H9 (cell line): Measurements from ENCODE around the gene SOX18. TPM values are rescaled to one million over a fixed set of nuclear protein-coding genes. Genes with fewer than 3 reads are reported as not detected.

ENCODE experiments used
- DNase-seq: peaks from one replicate; pipeline ENCODE4 v3.0.0-alpha.2; 2017
- H2AFZ ChIP-seq: one replicate; pipeline ENCODE4 v1.6.1; 2013; ENCODE audit warnings: mild to moderate bottlenecking, low read length, control low read depth, moderate library complexity
- H2AK5ac ChIP-seq: 2 replicates; pipeline ENCODE4 v1.6.1; 2013; ENCODE audit warnings: low read length, control low read depth, mixed read lengths; ENCODE audit not compliant: insufficient read length
- H2BK120ac ChIP-seq: one replicate; pipeline ENCODE4 v1.6.1; 2013; ENCODE audit warnings: low read depth, mild to moderate bottlenecking, low read length, control low read depth, inconsistent platforms; ENCODE audit not compliant: poor library complexity, severe bottlenecking
- H2BK12ac ChIP-seq: 2 replicates; pipeline ENCODE4 v1.6.1; 2013; ENCODE audit warnings: low read length, control low read depth, mixed read lengths, low read depth; ENCODE audit not compliant: insufficient read length
- H2BK15ac ChIP-seq: 2 replicates; pipeline ENCODE4 v1.6.1; 2013; ENCODE audit warnings: low read depth, low read length, control low read depth
- H2BK20ac ChIP-seq: one replicate; pipeline ENCODE4 v1.6.1; 2013; ENCODE audit warnings: low read depth, mild to moderate bottlenecking, low read length, control low read depth, inconsistent platforms; ENCODE audit not compliant: poor library complexity, severe bottlenecking
- H2BK5ac ChIP-seq: 2 replicates; pipeline ENCODE4 v1.6.1; 2013; ENCODE audit warnings: low read length, control low read depth, mixed read lengths; ENCODE audit not compliant: insufficient read length
- H3K14ac ChIP-seq: 2 replicates; pipeline ENCODE4 v1.6.1; 2013; ENCODE audit warnings: low read length, control low read depth; ENCODE audit not compliant: insufficient read depth
- H3K18ac ChIP-seq: 2 replicates; pipeline ENCODE4 v1.6.1; 2013; ENCODE audit warnings: low read depth, mild to moderate bottlenecking, mixed read lengths, low read length, control low read depth; ENCODE audit not compliant: insufficient read length
- H3K23ac ChIP-seq: 2 replicates; pipeline ENCODE4 v1.6.1; 2013; ENCODE audit warnings: low read length, control low read depth, mixed read lengths, low read depth; ENCODE audit not compliant: insufficient read length
- H3K23me2 ChIP-seq: 2 replicates; pipeline ENCODE4 v1.6.1; 2013; ENCODE audit warnings: low read depth, mild to moderate bottlenecking, mixed read lengths, low read length, control low read depth; ENCODE audit not compliant: insufficient read length, poor library complexity, severe bottlenecking
- H3K27ac ChIP-seq: 2 replicates; pipeline ENCODE4 v1.5.1; 2013; ENCODE audit warnings: low read length, control low read depth, mixed read lengths, low read depth; ENCODE audit not compliant: insufficient read length
- H3K27me3 ChIP-seq: 2 replicates; pipeline ENCODE4 v1.6.1; 2013; ENCODE audit warnings: low read length, control low read depth, inconsistent platforms; ENCODE audit not compliant: insufficient read depth
- H3K4ac ChIP-seq: 2 replicates; pipeline ENCODE4 v1.6.1; 2013; ENCODE audit warnings: low read depth, mild to moderate bottlenecking, control low read depth, inconsistent platforms, low read length, moderate library complexity
- H3K4me1 ChIP-seq: 2 replicates; pipeline ENCODE4 v1.6.1; 2013; ENCODE audit warnings: low read length, control low read depth, inconsistent platforms; ENCODE audit not compliant: insufficient read depth
- H3K4me2 ChIP-seq: 2 replicates; pipeline ENCODE4 v1.6.1; 2013; ENCODE audit warnings: low read length, control low read depth, mixed read lengths; ENCODE audit not compliant: insufficient read length, insufficient read depth
- H3K56ac ChIP-seq: 2 replicates; pipeline ENCODE4 v1.6.1; 2013; ENCODE audit warnings: low read depth, mild to moderate bottlenecking, mixed read lengths, low read length, control low read depth; ENCODE audit not compliant: insufficient read length
- H3K79me1 ChIP-seq: 2 replicates; pipeline ENCODE4 v1.6.1; 2013; ENCODE audit warnings: low read depth, mild to moderate bottlenecking, moderate library complexity, low read length, control low read depth, inconsistent platforms; ENCODE audit not compliant: insufficient read depth, poor library complexity, severe bottlenecking
- H3K79me2 ChIP-seq: 2 replicates; pipeline ENCODE4 v1.6.1; 2013; ENCODE audit warnings: low read length, control low read depth, inconsistent platforms; ENCODE audit not compliant: insufficient read depth
- H3K9ac ChIP-seq: 2 replicates; pipeline ENCODE4 v1.6.1; 2013; ENCODE audit warnings: low read length, control low read depth, mixed read lengths; ENCODE audit not compliant: insufficient read length; ENCODE audit errors: extremely low read depth
- H3K9me3 ChIP-seq: one replicate; pipeline ENCODE4 v1.6.1; 2013; ENCODE audit warnings: low read depth, low read length, inconsistent platforms; ENCODE audit not compliant: control insufficient read depth
- H3T11ph ChIP-seq: one replicate; pipeline ENCODE4 v1.6.1; 2013; ENCODE audit warnings: mild to moderate bottlenecking, low read length, control low read depth, inconsistent platforms
- H4K20me1 ChIP-seq: one replicate; pipeline ENCODE4 v1.6.1; 2013; ENCODE audit not compliant: control insufficient read depth, insufficient read length, insufficient read depth
- H4K5ac ChIP-seq: 2 replicates; pipeline ENCODE4 v1.6.1; 2013; ENCODE audit warnings: low read depth, mild to moderate bottlenecking, mixed read lengths, low read length, control low read depth; ENCODE audit not compliant: insufficient read length
- H4K8ac ChIP-seq: replicated peaks from 2 replicates; pipeline ENCODE4 v1.6.1; 2013; ENCODE audit warnings: low read length, control low read depth, mixed read lengths, low read depth; ENCODE audit not compliant: insufficient read length
- H4K91ac ChIP-seq: 2 replicates; pipeline ENCODE4 v1.6.1; 2013; ENCODE audit warnings: low read depth, mild to moderate bottlenecking, moderate library complexity, mixed read lengths, low read length, control low read depth; ENCODE audit not compliant: insufficient read length
- H3K27ac Mint-ChIP-seq, 3 experiments: 2 replicates in 2 of 3; 3 replicates in 1 of 3; pipeline ENCODE4 v1.8.0; 2020 to 2021; ENCODE audit warnings: mixed read lengths in 3 of 3, mild to moderate bottlenecking in 1 of 3, moderate library complexity in 1 of 3
- H3K27me3 Mint-ChIP-seq: 2 replicates; pipeline ENCODE4 v1.8.0; 2021; ENCODE audit warnings: low read depth, mild to moderate bottlenecking, moderate library complexity, mixed read lengths
- H3K36me3 Mint-ChIP-seq, 3 experiments: 2 replicates in 2 of 3; 3 replicates in 1 of 3; pipeline ENCODE4 v1.8.0; 2020 to 2021; ENCODE audit warnings: low read depth in 3 of 3, mixed read lengths in 3 of 3; ENCODE audit not compliant: insufficient read depth in 1 of 3
- H3K4me1 Mint-ChIP-seq, 2 experiments: 2 replicates each; pipeline ENCODE4 v1.8.0; 2020; ENCODE audit warnings: mixed read lengths in 2 of 2
- H3K4me3 Mint-ChIP-seq, 2 experiments: 2 replicates in 1 of 2; 3 replicates in 1 of 2; pipeline ENCODE4 v1.8.0; 2020 to 2021; ENCODE audit warnings: mild to moderate bottlenecking in 2 of 2, mixed read lengths in 2 of 2, moderate library complexity in 1 of 2
- H3K9me3 Mint-ChIP-seq, 2 experiments: 2 replicates in 1 of 2; 3 replicates in 1 of 2; pipeline ENCODE4 v1.8.0; 2020; ENCODE audit warnings: mild to moderate bottlenecking in 2 of 2, mixed read lengths in 2 of 2, moderate library complexity in 1 of 2
- WGBS: extraction: QIAGEN DNeasy Blood & Tissue Kit; methylation state at CpG from one replicate; pipeline ENCODE4 v1.1.7; 2013; ENCODE audit warnings: missing lambda C conversion rate, low lambda C conversion rate, mixed read lengths; ENCODE audit not compliant: insufficient read length; ENCODE audit errors: extremely low coverage; 5-methylcytosine and 5-hydroxymethylcytosine counted together
- total RNA-seq: library from RNA; stranded (reverse); gene quantifications from 2 replicates; pipeline ENCODE4 v1.2.1, GENCODE V29; 2021
- TF ChIP-seq, protein P1 (sequence below): fragments of 200-600 bp; sonication (generic); conservative IDR thresholded peaks from 3 replicates; pipeline ENCODE4 v1.8.0; 2021; ENCODE audit warnings: antibody characterized with exemption, mild to moderate bottlenecking

The SOX18 gene
- total RNA-seq, 1 experiment from 2014 or later = 2.0 TPM

DNA sequence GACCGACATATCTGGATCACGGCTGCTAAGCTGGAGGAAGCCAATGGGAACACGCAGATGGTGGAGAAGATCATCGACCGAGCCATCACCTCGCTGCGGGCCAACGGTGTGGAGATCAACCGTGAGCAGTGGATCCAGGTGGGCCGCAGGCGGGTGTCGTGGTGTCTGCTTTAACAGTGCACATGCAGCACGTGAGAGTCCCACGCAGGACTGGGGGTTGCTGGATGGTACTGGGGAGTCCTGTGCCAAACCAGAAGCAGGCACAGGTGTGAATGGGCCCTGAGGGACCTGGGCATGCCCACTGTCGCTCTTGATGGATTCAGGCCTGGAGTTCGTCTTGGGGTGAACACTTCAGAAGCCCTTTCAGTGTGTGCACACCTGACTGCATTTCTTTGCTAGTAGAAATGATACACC lies 38.1 kb downstream of the SOX18 start:
- H3K27me3 Mint-ChIP-seq = no peaks in the 10 kb centered on the region
- Histone ChIP-seq H2BK5ac (no peak overlapping the region), H3K18ac (no peak overlapping the region), H2BK20ac (no peak overlapping the region), H3K4me2 (no peak overlapping the region), H3K79me1 (peaks cover 4% of the 10 kb centered on the region), H2AK5ac (no peak overlapping the region), H2AFZ (no peak overlapping the region), H4K5ac (no peak overlapping the region), H4K91ac (no peak overlapping the region), H3K23ac (no peak overlapping the region), H3K79me2 (no peaks in the 10 kb centered on the region), H3K9ac (no peak overlapping the region), H3K56ac (no peak overlapping the region), H2BK15ac (no peak overlapping the region), H3K9me3 (no peaks in the 10 kb centered on the region), H2BK12ac (no peak overlapping the region), H3K23me2 (no peaks in the 10 kb centered on the region), H3T11ph (no peak overlapping the region), H3K14ac (no peak overlapping the region), H2BK120ac (no peak overlapping the region), H3K4ac (no peak overlapping the region), H4K8ac (no peak overlapping the region), H3K27me3 (no peaks in the 10 kb centered on the region), H4K20me1 (no peaks in the 10 kb centered on the region), H3K27ac (no peak overlapping the region), H3K4me1 (no peaks in the 10 kb centered on the region)
- no CpG with 5 or more reads among the region's 16 CpGs for WGBS
- no peaks in the 10 kb centered on the region for H3K4me1 Mint-ChIP-seq
- TF ChIP-seq, protein P1, sequence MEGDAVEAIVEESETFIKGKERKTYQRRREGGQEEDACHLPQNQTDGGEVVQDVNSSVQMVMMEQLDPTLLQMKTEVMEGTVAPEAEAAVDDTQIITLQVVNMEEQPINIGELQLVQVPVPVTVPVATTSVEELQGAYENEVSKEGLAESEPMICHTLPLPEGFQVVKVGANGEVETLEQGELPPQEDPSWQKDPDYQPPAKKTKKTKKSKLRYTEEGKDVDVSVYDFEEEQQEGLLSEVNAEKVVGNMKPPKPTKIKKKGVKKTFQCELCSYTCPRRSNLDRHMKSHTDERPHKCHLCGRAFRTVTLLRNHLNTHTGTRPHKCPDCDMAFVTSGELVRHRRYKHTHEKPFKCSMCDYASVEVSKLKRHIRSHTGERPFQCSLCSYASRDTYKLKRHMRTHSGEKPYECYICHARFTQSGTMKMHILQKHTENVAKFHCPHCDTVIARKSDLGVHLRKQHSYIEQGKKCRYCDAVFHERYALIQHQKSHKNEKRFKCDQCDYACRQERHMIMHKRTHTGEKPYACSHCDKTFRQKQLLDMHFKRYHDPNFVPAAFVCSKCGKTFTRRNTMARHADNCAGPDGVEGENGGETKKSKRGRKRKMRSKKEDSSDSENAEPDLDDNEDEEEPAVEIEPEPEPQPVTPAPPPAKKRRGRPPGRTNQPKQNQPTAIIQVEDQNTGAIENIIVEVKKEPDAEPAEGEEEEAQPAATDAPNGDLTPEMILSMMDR = no peak
- no peak for DNase-seq
- no peak overlapping the region for H3K4me3 Mint-ChIP-seq
- no peak overlapping the region for H3K27ac Mint-ChIP-seq
- H3K36me3 Mint-ChIP-seq = peaks cover 26 to 69% (median 68%) of the 10 kb centered on the region in 3 experiments
- peaks cover 4 to 5% of the 10 kb centered on the region in 2 experiments; a peak in 2 of 5 replicates for H3K9me3 Mint-ChIP-seq
